ENCODE data around the gene MYOT. TPM values are rescaled to one million over a fixed set of nuclear protein-coding genes. Genes with fewer than 3 reads are reported as not detected.

Gene MYOT
- total and polyA plus RNA-seq, 2 donors (not counting 3 experiments of a cell fraction or from before 2014, with no cell fraction given): not detected

DNA sequence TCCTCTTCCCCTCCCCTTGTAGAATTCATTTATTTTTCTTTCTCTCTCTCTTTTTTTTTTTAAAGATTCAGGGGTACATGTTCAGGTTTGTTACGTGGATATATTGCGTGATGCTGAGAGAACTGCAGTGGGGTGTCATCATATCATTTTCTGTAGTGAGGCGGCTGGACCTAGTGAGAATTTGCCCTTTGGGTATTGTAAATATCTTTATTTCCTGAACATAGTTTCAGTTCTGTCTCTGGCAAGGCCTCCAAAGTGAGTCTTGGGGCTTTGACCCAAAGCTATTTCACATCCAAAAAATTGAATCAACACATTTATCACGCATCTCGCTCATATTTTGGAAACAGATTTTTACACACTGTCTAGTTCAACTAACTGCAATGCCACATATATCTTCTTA, 25.4 kb upstream of the MYOT start:
- no peak overlapping the region for H3K27ac ChIP-seq (ENCODE audit: insufficient read depth, low read depth, low read length)
- H3K4me3 ChIP-seq (replicated peaks in 1 of 3; ENCODE audit: insufficient read depth in 1 of 3, low read depth in 1 of 3, low read length in 3 of 3): no peak overlapping the region
- no peaks in the 10 kb centered on the region for H3K9me3 ChIP-seq (replicated peaks; ENCODE audit: control insufficient read depth, insufficient read depth, low read length)
- H3K27me3 ChIP-seq (ENCODE audit: control insufficient read depth in 2 of 2, insufficient read depth in 2 of 2, low read length in 2 of 2): peaks cover 0 to 7% of the 10 kb centered on the region in 2 experiments
- no peak for DNase-seq (ENCODE audit: low read depth, low spot score)
- no peaks in the 10 kb centered on the region for H3K9me1 ChIP-seq (replicated peaks; ENCODE audit: control insufficient read depth, extremely low read depth, insufficient read depth, low read length)
- no TSS peak for BruUV-seq (replicated peaks)
- no peak for FAIRE-seq
- H2AFZ ChIP-seq (ENCODE audit: low read depth, low read length): no peak overlapping the region
- H3K9ac ChIP-seq (replicated peaks; ENCODE audit: extremely low read depth, insufficient read depth, low read length): no peak overlapping the region
- H3K4me2 ChIP-seq (ENCODE audit: insufficient read depth, low read length): no peak overlapping the region
- ChIA-PET POLR2A (no interaction called here), CTCF (interaction anchor here (0.9 kb wide), 1 partner anchor 63 kb away, joined by 6 read pairs; no protein-coding TSS in a partner anchor)
- no peaks in the 10 kb centered on the region for H3K79me2 ChIP-seq (ENCODE audit: control insufficient read depth, insufficient read depth, low read length)
- H3K4me1 ChIP-seq (ENCODE audit: control insufficient read depth, extremely low read depth, insufficient read depth, low read length): no peaks in the 10 kb centered on the region
- dilution Hi-C loops (cut with MboI; ENCODE audit: extremely low pct_ligation_motif_present, low sequenced_read_pairs): no loop called here
- TF ChIP-seq POLR2AphosphoS5 (IDR thresholded peaks at IDR 0.05; ENCODE audit: insufficient read depth, low read depth, low read length) (no peak), JUN (IDR thresholded peaks at IDR 0.05; ENCODE audit: borderline replicate concordance, insufficient read depth, insufficient read length, low read depth) (no peak), FOS (IDR thresholded peaks at IDR 0.05; ENCODE audit: borderline replicate concordance, insufficient read depth, low read length) (no peak), MYC (IDR thresholded peaks at IDR 0.05; ENCODE audit: low read depth, low read length) (no peak)
- TF ChIP-seq, protein P1, sequence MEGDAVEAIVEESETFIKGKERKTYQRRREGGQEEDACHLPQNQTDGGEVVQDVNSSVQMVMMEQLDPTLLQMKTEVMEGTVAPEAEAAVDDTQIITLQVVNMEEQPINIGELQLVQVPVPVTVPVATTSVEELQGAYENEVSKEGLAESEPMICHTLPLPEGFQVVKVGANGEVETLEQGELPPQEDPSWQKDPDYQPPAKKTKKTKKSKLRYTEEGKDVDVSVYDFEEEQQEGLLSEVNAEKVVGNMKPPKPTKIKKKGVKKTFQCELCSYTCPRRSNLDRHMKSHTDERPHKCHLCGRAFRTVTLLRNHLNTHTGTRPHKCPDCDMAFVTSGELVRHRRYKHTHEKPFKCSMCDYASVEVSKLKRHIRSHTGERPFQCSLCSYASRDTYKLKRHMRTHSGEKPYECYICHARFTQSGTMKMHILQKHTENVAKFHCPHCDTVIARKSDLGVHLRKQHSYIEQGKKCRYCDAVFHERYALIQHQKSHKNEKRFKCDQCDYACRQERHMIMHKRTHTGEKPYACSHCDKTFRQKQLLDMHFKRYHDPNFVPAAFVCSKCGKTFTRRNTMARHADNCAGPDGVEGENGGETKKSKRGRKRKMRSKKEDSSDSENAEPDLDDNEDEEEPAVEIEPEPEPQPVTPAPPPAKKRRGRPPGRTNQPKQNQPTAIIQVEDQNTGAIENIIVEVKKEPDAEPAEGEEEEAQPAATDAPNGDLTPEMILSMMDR (IDR thresholded peaks at IDR 0.05; ENCODE audit: extremely low read depth in 1 of 2, insufficient read depth in 1 of 2, low read depth in 1 of 2, low read length in 2 of 2): no peak
- H4K20me1 ChIP-seq (replicated peaks; ENCODE audit: control insufficient read depth, extremely low read depth, insufficient read depth, low read length): no peaks in the 10 kb centered on the region
- intact Hi-C loops (cut with micrococcal nuclease): no loop called here
- H3K36me3 ChIP-seq (ENCODE audit: control insufficient read depth in 2 of 2, extremely low read depth in 1 of 2, insufficient read depth in 2 of 2, low read length in 2 of 2): no peaks in the 10 kb centered on the region

DNA sequence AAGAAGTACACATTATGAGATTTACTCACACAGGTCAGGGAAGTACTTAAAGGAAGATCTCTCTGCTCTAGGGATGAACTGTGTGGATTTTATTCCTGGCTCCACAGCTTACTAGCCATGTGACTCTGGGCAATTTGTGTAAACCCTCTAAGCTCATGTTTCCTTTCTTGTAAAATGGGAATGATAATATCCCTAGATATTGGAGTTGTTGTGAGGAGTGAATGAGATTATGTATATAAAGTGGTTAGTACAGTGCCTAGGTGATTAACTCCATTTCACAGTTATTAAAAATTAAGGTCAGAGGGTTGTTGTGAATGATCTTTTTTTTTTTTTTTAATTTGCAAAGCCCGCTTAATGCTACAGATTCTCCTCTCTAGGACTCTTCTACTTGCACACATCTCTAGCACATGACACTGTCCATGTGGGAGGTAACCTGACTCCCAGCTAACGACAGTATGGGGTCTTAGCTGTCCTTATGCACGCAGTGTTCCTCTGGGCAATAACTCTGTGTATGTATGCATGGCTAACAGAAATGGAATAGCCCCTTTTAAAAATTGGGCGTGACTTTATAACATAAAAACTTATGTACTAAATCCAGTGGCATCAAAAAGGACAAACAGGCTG, 23.9 kb upstream of the MYOT start:
- Histone ChIP-seq H3K4me3 (replicated peaks in 1 of 3; ENCODE audit: insufficient read depth in 1 of 3, low read depth in 1 of 3, low read length in 3 of 3) (no peak overlapping the region), H3K9me1 (replicated peaks; ENCODE audit: control insufficient read depth, extremely low read depth, insufficient read depth, low read length) (no peaks in the 10 kb centered on the region), H4K20me1 (replicated peaks; ENCODE audit: control insufficient read depth, extremely low read depth, insufficient read depth, low read length) (no peaks in the 10 kb centered on the region), H3K4me1 (ENCODE audit: control insufficient read depth, extremely low read depth, insufficient read depth, low read length) (peaks cover 3% of the 10 kb centered on the region), H3K4me2 (ENCODE audit: insufficient read depth, low read length) (no peak overlapping the region), H2AFZ (ENCODE audit: low read depth, low read length) (no peak overlapping the region), H3K27me3 (ENCODE audit: control insufficient read depth in 2 of 2, insufficient read depth in 2 of 2, low read length in 2 of 2) (peaks cover 0 to 7% of the 10 kb centered on the region in 2 experiments), H3K79me2 (ENCODE audit: control insufficient read depth, insufficient read depth, low read length) (no peaks in the 10 kb centered on the region), H3K27ac (ENCODE audit: insufficient read depth, low read depth, low read length) (no peak overlapping the region), H3K9ac (replicated peaks; ENCODE audit: extremely low read depth, insufficient read depth, low read length) (no peak overlapping the region), H3K36me3 (ENCODE audit: control insufficient read depth in 2 of 2, extremely low read depth in 1 of 2, insufficient read depth in 2 of 2, low read length in 2 of 2) (no peaks in the 10 kb centered on the region), H3K9me3 (replicated peaks; ENCODE audit: control insufficient read depth, insufficient read depth, low read length) (no peaks in the 10 kb centered on the region)
- BruUV-seq (replicated peaks): no TSS peak
- DNase-seq (ENCODE audit: low read depth, low spot score) (no peak), FAIRE-seq (no peak)
- CTCF ChIA-PET: no interaction called here
- intact Hi-C loops (cut with micrococcal nuclease) (no loop called here), dilution Hi-C loops (cut with MboI; ENCODE audit: extremely low pct_ligation_motif_present, low sequenced_read_pairs) (no loop called here)
- TF ChIP-seq, protein P2, sequence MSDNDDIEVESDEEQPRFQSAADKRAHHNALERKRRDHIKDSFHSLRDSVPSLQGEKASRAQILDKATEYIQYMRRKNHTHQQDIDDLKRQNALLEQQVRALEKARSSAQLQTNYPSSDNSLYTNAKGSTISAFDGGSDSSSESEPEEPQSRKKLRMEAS (IDR thresholded peaks at IDR 0.05; ENCODE audit: insufficient read depth, insufficient read length): no peak
- no peak for TF ChIP-seq GATA2 (IDR thresholded peaks at IDR 0.05; ENCODE audit: insufficient read depth, insufficient read length, low read depth, low read length)
- no peak for TF ChIP-seq EZH2 (IDR thresholded peaks at IDR 0.05; ENCODE audit: borderline replicate concordance, low read depth, low read length, severe bottlenecking)
- TF ChIP-seq MYC (IDR thresholded peaks at IDR 0.05; ENCODE audit: low read depth, low read length): no peak
- TF ChIP-seq FOS (IDR thresholded peaks at IDR 0.05; ENCODE audit: borderline replicate concordance, insufficient read depth, low read length): no peak
- POLR2A ChIA-PET: no interaction called here

All from endothelial cell of umbilical vein (primary cell).